CD4-positive, alpha-beta T cell (primary cell): ENCODE data around the gene NOPCHAP1. TPM values are rescaled to one million over a fixed set of nuclear protein-coding genes. Genes with fewer than 3 reads are reported as not detected.

ENCODE experiments used
- ATAC-seq: fragments of 200-7000 bp; cut with Tn5 transposase; one replicate; pipeline ENCODE4 v1.10.0; 2022; ENCODE audit warnings: mild to moderate bottlenecking; ENCODE audit not compliant: poor library complexity
- CTCF ChIA-PET: fragments of 350-600 bp; sonication (Branson Sonifier 250); formaldehyde crosslinking; loops from one replicate; lab custom pipeline; 2021; ENCODE audit warnings: antibody characterized with exemption, inconsistent platforms; lab: Charles Lee
- POLR2A ChIA-PET: fragments of 350-600 bp; sonication (Branson Sonifier 250); formaldehyde crosslinking; loops from one replicate; lab custom pipeline; 2021; ENCODE audit warnings: antibody characterized with exemption, inconsistent platforms; lab: Charles Lee
- DNase-seq, 14 experiments: peaks; one replicate each; pipeline ENCODE4 v3.0.0-alpha.2; 2013 to 2020; ENCODE audit warnings: mixed read lengths in 2 of 14
- H3K27ac ChIP-seq, 2 donors: one replicate each; pipeline versions ENCODE4 v1.5.1 to v1.7.0; 2013; ENCODE audit warnings: low read length in 2 of 2, low read depth in 1 of 2, mild to moderate bottlenecking in 1 of 2
- H3K27me3 ChIP-seq, 2 experiments: 1 replicate in 1 of 2; 2 replicates in 1 of 2; pipeline versions ENCODE4 v1.6.1 to v1.7.0; 2013; ENCODE audit warnings: low read length in 2 of 2, control low read depth in 1 of 2, mild to moderate bottlenecking in 1 of 2, moderate library complexity in 1 of 2; ENCODE audit not compliant: insufficient read depth in 2 of 2, control insufficient read depth in 1 of 2
- H3K36me3 ChIP-seq: one replicate; pipeline ENCODE4 v1.6.1; 2013; ENCODE audit warnings: low read length, control low read depth; ENCODE audit not compliant: insufficient read depth
- H3K4me1 ChIP-seq: one replicate; pipeline ENCODE4 v1.6.1; 2013; ENCODE audit warnings: low read length, control low read depth; ENCODE audit not compliant: insufficient read depth
- H3K4me3 ChIP-seq: one replicate; pipeline ENCODE4 v1.5.1; 2013; ENCODE audit warnings: mild to moderate bottlenecking, low read length, moderate library complexity
- H3K9me3 ChIP-seq, 2 experiments: 1 replicate in 1 of 2; 2 replicates in 1 of 2; pipeline versions ENCODE4 v1.6.1 to v1.7.0; 2013; ENCODE audit warnings: low read length in 2 of 2, mild to moderate bottlenecking in 2 of 2, control low read depth in 1 of 2, moderate library complexity in 1 of 2; ENCODE audit not compliant: control insufficient read depth in 1 of 2, insufficient read depth in 1 of 2
- H3K27ac Mint-ChIP-seq: one replicate; pipeline ENCODE4 v1.8.0; 2020; ENCODE audit warnings: mixed read lengths
- H3K27me3 Mint-ChIP-seq: one replicate; pipeline ENCODE4 v1.8.0; 2021; ENCODE audit warnings: mixed read lengths
- H3K36me3 Mint-ChIP-seq: one replicate; pipeline ENCODE4 v1.8.0; 2021; ENCODE audit warnings: low read depth, mixed read lengths
- H3K4me1 Mint-ChIP-seq: one replicate; pipeline ENCODE4 v1.8.0; 2021; ENCODE audit warnings: low read depth, mixed read lengths
- H3K4me3 Mint-ChIP-seq: one replicate; pipeline ENCODE4 v1.8.0; 2020; ENCODE audit warnings: mild to moderate bottlenecking, mixed read lengths
- H3K9me3 Mint-ChIP-seq: one replicate; pipeline ENCODE4 v1.8.0; 2020; ENCODE audit warnings: mixed read lengths
- CTCF ChIP-seq: fragments of 200-600 bp; IDR thresholded peaks from one replicate; pipeline ENCODE4 v1.8.0; 2022; ENCODE audit warnings: antibody characterized with exemption, mild to moderate bottlenecking
- intact Hi-C, 2 experiments: fragments of 100-400 bp; cut with DNase I in 1 of 2; cut with micrococcal nuclease in 1 of 2; formaldehyde crosslinking; loops; one replicate each; pipeline versions ENCODE4 v1.15.1 to v1.9.0; 2023 to 2025; cut with DNase I, micrococcal nuclease
- total RNA-seq, 174 experiments: library from RNA in 2 of 174; stranded (reverse) in 2 of 174; gene quantifications; one replicate each; pipeline ENCODE4 v1.2.3 and lab custom pipeline; 2021 to 2026

The NOPCHAP1 gene
- total RNA-seq, 2 experiments from 2014 or later, result 10.1 to 11.8 TPM

- TF ChIP-seq CTCF, result no peak
- POLR2A ChIA-PET, result interaction anchor here (1.0 kb wide), 1 partner anchor 14 kb away, joined by 3 read pairs; no protein-coding TSS in a partner anchor
- Mint-ChIP-seq H3K27me3 (no peaks in the 10 kb centered on the region), H3K4me1 (peaks cover 21% of the 10 kb centered on the region), H3K36me3 (no peaks in the 10 kb centered on the region), H3K9me3 (no peaks in the 10 kb centered on the region), H3K4me3 (no peak overlapping the region), H3K27ac (no peak overlapping the region)
- Histone ChIP-seq H3K27ac (no peak overlapping the region), H3K4me1 (peaks cover 8% of the 10 kb centered on the region), H3K4me3 (no peak overlapping the region), H3K9me3 (no peaks in the 10 kb centered on the region), H3K36me3 (no peaks in the 10 kb centered on the region), H3K27me3 (no peaks in the 10 kb centered on the region)
- intact Hi-C loops, result no loop called here
- CTCF ChIA-PET, result no interaction called here
- DNase-seq, result no peak
- no peak for ATAC-seq
Observed at GRCh38 chr12:105032703-105033357, 46.7 kb downstream of the NOPCHAP1 start.

DNA sequence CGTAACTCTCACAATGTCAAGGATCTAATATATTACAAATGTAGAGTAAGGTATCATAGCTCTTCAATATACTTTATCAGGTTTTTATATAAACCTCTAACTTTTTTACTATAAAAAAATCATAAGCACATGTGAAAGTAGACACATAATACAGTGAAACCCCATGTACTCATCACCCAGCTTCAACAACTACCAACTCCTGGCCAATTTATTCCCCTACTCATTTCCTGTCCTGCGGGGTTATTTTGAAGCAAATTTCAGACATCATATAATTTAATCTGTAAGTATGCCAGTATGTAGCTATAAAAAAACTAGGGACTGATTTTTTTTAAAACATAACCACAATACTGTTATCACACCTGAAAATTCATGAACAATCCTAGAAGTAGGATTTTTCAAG, 47.7 kb downstream of the NOPCHAP1 start:
- H3K27ac ChIP-seq, result no peak overlapping the region

More for the DNA sequence above, 47.7 kb downstream of the NOPCHAP1 start:
- H3K27ac Mint-ChIP-seq, result no peak overlapping the region
- H3K27me3 Mint-ChIP-seq, result no peaks in the 10 kb centered on the region
- H3K4me3 Mint-ChIP-seq, result no peak overlapping the region
- ATAC-seq (no peak), DNase-seq (no peak)
- TF ChIP-seq CTCF, result no peak
- H3K27me3 ChIP-seq, result no peaks in the 10 kb centered on the region
- no peaks in the 10 kb centered on the region for H3K36me3 ChIP-seq
- no peaks in the 10 kb centered on the region for H3K9me3 ChIP-seq
- ChIA-PET POLR2A (interaction anchor here (0.6 kb wide), 1 partner anchor 58 kb away, joined by 3 read pairs; no protein-coding TSS in a partner anchor), CTCF (no interaction called here)
- intact Hi-C loops, result no loop called here
- H3K9me3 Mint-ChIP-seq, result no peaks in the 10 kb centered on the region
- no peaks in the 10 kb centered on the region for H3K36me3 Mint-ChIP-seq
- peaks cover 15% of the 10 kb centered on the region for H3K4me1 ChIP-seq
- H3K4me1 Mint-ChIP-seq, result peaks cover 26% of the 10 kb centered on the region
- no peak overlapping the region for H3K4me3 ChIP-seq

Other genes starting within 250 kb of the NOPCHAP1 start
- 1 to 10 TPM; 1.2 to 1.7 TPM for gene SLC41A2, start 28.0 kb upstream of the NOPCHAP1 start, total RNA-seq
- under 1 TPM in 1 of 2 experiments, not detected in 1; 0.03 TPM for gene ALDH1L2, start 98.1 kb downstream of the NOPCHAP1 start, total RNA-seq
- 10 to 100 TPM; 32.5 to 33.6 TPM for gene WASHC4, start 121.4 kb downstream of the NOPCHAP1 start, total RNA-seq
- gene APPL2, start 249.9 kb downstream of the NOPCHAP1 start, total RNA-seq, result 10 to 100 TPM; 58.8 to 59.9 TPM